IPS-11a (cell line): ENCODE data around the gene LRRN3.

Experiments
- H3K4me3 ChIP-seq: one replicate; pipeline ENCODE4 v1.5.1; 2013; ENCODE audit warnings: low read depth, low read length, control low read depth

LRRN3 gene

DNA sequence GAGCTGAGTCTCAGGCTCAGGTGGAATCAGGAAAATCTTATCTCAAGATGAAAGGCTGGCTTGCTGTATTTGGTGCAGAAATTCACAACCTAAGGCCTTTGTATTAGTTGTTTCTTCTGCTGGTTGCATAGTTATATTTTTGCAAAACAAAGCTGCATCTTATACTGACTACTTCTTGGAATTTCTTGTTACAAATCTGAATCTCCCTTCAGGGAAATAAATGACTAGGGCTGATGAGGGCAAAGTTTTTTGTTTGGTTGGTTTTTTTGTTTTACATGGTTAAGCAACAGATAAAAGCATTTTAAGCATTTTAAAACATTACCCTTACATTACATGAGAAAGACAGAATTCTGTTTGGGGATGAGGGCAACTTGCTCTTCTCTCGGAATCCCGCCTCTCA lies 13.9 kb upstream of the LRRN3 start:
- H3K4me3 ChIP-seq: no peak overlapping the region

- no peak overlapping the region for H3K4me3 ChIP-seq
These were observed 10.3 kb upstream of the LRRN3 start for GRCh38 chr7:111080495-111081105.

DNA sequence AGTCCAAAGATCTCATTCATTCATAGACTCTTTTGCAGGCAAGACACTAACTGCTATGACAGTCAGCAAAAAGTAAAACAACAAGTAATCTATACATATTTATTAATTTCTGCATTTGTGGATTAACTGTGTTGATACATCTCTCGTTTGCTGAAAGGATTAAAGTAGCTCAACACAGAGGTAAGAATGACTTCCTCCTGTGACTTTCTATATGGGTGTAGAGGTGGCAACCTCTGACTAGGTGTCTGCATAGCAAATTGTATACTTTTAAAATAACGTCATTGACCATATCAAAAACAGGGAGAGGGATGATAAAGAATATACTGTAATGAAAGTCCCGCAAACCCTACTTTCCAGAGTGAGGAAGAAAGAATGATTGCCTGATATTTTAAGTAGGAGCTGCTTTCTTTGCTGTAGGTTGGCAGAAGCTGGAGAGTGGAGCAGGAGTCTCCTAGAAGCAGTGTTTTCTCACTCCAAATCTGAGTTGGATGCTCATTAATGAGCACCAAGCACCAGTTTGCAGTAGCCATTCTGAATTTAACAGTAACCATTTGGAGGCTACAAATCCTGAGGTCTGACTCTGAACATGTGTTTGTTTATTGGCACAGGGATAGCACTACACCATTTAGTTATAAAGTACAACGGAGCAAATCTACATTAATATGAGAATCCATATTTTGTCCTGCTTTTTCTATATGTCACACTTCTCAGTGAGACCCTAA lies 9.2 kb upstream of the LRRN3 start:
- H3K4me3 ChIP-seq: no peak overlapping the region

DNA sequence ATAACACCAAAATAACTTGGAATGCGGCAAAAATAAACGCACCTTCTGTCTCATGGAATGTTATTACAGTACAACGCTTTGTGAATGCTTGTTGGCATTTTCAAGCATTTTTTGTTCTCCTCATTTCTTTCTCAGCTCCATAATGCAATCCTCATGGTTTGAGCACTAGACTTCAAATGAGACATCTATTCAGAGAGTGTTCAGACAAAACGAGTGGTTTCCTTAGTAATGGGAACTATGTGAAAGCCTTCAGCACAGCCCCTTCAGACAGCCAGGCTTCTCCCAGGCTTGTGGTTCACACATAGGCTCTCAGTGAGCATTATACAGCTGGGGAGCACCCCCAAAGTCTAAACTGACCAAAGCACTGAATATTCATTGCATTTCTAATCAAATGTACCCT lies 8.6 kb upstream of the LRRN3 start:
- no peak overlapping the region for H3K4me3 ChIP-seq

- H3K4me3 ChIP-seq: no peak overlapping the region
These were observed 7.5 kb upstream of the LRRN3 start for GRCh38 chr7:111083413-111083812.

DNA sequence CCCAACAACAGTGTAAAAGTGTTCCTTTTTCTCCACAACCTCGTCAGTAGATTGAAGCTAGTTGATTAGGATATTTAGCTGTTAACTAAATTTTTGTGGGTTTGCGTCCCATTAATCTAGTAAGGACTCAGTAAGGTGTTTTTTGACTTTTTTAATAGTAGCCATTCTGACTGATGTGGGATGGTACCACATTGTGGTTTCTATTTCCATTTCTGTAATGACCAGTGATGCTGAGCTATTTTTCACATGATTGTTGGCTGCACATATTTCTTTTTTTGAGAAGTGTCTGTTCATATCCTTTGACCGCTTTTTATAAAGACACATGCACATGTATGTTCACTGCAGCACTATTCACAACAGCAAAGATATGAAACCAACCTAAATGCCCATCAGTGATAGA lies 5.6 kb upstream of the LRRN3 start:
- H3K4me3 ChIP-seq: no peak overlapping the region

DNA sequence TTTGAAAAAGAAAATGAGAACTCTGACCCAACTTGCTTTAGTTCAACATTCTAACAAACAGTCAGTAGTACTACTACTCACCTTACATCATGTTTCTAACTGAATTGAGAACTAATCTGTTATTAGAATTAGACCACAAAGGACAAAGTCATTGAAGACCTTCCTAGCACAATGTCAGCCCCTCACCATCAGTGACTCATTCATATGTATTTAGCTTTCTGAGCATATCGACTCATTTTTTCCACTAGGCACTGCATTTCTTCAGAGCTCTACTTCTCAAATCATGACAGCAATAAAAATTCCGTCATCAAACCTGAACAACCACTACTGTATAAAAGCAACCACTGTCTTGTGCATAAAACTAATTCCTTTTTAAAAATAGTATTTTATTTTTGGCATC lies 4.4 kb upstream of the LRRN3 start:
- no peak overlapping the region for H3K4me3 ChIP-seq

DNA sequence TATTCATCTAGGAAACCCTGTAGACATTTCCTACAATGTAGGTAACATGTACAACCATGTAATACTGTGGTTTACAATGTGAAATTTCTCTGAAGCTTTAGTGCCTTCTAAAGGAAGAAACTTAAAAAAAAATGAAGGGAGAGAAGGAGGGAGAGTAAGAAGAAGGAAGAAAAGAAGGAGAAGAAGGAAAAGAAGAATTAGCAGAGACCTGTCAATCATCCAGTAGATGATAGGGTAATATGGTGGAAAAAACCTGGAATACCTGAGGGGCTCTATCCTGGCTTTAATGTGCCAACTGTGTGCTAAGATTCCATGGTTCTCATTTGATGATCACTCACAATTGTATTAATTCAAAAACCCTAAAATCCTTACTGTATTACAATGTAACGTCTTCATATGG lies 2.6 kb upstream of the LRRN3 start:
- no peak overlapping the region for H3K4me3 ChIP-seq

DNA sequence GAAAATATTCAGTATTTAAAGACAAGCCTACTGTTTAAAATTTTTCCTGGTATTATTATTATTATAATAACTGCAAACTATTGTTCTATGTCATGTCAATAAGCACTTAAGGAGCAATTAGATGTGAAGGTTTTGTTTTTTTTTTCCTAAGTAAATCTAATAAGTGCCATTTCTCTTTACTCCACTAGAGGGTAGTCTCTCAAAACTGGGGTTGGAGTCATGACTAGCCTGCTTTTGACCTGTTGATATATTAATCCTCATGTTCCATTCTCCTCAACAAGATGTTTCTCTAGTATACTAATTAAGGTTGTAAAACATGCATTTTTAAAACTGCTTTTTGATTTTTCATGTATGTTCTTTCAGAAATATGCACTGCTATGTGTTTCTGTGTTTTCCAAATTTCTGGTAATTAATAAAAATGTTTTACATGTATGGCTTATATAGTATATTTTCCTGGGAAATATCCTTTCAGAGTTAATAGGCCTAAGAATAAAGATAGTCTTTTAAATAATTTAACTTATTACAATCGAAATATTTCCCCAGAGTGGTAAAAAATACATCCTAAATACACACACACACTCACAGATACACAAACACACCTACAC lies 1.0 kb upstream of the LRRN3 start:
- no peak overlapping the region for H3K4me3 ChIP-seq

DNA sequence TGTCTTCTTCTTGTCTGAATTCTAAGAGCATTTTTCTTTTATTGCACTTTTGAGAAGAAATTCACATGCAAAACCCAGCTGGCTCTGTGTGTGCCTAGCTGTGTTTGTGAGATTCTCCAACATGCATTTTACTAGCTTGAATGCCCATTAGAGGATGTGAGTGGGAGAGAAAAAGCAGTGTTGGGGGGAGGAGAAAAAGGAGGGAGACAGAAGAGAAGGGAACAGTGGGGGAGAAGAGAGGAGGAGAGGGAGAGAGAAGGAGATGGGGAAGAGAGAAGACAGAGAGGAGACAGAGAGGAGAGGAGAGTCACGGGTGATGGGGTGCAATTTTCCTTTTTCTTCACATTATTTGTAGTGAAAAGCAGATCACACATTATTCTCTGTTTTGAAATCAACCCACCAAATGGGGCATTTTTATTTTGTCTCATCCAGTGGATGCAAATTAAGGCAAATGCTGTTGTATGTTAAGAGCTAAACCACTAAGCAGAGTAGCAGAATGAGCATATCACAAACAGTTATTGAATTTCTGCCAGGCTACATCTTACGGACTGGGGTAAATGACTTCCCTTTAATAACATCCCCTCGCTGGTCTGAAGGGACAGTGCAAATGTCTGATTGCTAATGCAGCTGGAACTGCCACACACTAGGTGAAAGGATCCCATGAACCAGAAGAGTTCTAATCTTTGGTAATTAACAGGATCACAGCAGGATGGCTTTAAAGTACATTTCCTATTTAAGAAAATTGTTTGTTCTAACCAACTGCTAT lies 849 bp downstream of the LRRN3 start:
- no peak overlapping the region for H3K4me3 ChIP-seq

DNA sequence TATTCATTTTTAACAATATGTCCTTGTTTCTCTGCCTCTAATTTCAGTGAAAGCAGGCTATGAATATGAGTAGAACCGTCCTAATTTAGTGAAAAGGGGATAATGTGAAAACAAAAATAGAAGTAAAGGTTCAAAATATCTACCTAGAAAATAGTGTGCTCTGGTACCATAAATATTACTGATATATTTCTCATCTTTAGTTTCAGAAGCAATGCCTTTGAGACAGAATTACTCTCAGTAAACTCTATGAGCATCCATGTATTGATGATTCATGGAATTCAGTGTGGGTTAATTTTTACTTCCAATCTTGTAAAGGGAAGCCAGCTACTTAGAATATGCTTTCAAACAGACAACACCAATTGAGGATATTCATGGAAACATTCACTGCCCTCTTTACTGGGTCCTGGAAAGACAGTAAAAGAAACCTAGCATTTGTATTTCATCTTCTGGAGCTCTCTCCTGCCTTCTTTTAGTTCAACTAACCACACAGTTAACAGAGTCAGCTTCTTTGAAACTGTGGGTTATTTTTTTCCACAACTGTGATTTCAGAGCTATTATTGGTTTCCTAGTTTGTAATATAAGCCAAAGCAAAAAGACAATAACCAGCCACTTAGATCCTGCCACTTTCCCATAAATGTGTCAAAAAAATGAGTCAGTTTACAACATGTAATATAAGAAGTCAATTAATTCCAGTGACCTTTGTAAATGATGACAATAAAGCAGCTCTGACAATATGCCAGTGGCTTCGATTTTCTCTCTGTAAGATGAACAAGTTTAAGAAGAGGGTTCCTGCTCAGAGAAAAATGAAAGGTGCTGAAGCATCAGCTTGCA lies 1.7 kb downstream of the LRRN3 start:
- H3K4me3 ChIP-seq: no peak overlapping the region

DNA sequence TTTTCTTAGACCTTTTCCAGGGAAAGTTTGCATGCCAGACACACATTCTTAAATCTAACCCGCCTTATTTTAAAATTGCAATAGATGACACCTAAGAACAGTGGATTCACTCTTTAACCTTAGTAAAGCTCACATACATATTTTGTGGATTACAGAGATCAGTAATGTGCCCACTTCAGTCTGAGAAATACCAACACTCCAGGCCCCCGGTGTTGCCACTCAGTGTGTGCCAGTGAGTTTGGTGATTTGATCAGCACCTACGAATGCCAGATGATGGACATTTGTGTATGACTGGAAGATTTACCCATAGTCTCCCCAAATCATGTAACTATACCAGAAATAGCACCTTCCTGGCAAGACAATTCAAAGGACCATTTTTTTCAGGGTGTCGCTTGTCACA lies 2.6 kb downstream of the LRRN3 start:
- no peak overlapping the region for H3K4me3 ChIP-seq

- no peak overlapping the region for H3K4me3 ChIP-seq
These were observed 3.5 kb downstream of the LRRN3 start for GRCh38 chr7:111094419-111094818.

GRCh38 chr7:111096997-111097396 lies 6.1 kb downstream of the LRRN3 start:
- H3K4me3 ChIP-seq: no peak overlapping the region

GRCh38 chr7:111098011-111098925 lies 7.3 kb downstream of the LRRN3 start:
- no peak overlapping the region for H3K4me3 ChIP-seq

DNA sequence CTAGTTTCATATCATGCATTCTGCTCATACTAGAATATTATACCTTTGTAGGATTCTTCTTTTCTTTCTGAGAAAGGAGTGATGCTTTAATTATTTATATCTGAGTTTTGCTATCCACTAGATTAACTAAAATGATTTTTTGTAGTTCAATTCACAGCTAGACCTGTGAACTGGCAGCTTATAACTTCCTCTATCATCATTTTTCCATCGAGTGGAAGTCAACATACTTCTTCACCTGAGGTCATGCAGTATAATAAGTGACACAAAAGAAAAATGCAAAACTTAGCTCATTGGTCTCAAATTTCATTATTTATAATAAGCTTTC lies 8.0 kb downstream of the LRRN3 start:
- H3K4me3 ChIP-seq: no peak overlapping the region

- H3K4me3 ChIP-seq: no peak overlapping the region
These were observed 11.1 kb downstream of the LRRN3 start for GRCh38 chr7:111101856-111102646.

DNA sequence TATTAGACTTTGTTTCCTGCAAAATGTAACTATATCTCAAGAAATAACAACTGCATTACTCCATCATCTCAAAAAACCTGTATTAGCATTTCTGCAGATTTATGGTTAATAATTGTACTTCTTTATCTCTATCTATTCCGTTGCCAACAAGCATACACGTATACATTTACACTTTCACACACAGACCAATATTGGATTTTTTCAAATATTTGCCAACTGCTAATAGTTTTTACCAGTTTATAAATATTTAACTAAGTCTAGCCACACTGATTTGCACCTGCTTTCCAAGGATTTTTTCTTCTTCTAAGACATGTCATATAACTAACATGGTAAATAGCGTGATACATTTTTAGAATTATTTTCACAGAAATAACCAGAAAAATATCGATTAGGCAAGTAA lies 12.2 kb downstream of the LRRN3 start:
- H3K4me3 ChIP-seq: no peak overlapping the region

GRCh38 chr7:111103678-111104274 lies 12.8 kb downstream of the LRRN3 start:
- H3K4me3 ChIP-seq: no peak overlapping the region
